PFSK-1 (cell line): ENCODE measurements around the gene CACNB1.

Experiments used
- FOXP2 ChIP-seq: optimal IDR thresholded peaks from 2 replicates; pipeline ENCODE3; 2011; ENCODE audit warnings: borderline replicate concordance, control low read depth, inconsistent platforms; ENCODE audit not compliant: insufficient read depth; ENCODE audit errors: extremely low read length, extremely low read depth
- POLR2AphosphoS5 ChIP-seq: IDR thresholded peaks from 2 replicates; pipeline ENCODE4 v1.6.1; 2012; ENCODE audit warnings: low read depth, mild to moderate bottlenecking, control low read depth, low read length, moderate library complexity
- SIN3A ChIP-seq: IDR thresholded peaks from 2 replicates; pipeline ENCODE4 v1.6.1; 2012; ENCODE audit warnings: mild to moderate bottlenecking, low read length, moderate library complexity, borderline replicate concordance; ENCODE audit not compliant: insufficient read depth
- TAF1 ChIP-seq: IDR thresholded peaks from 2 replicates; pipeline ENCODE4 v1.6.1; 2012; ENCODE audit warnings: low read length, control low read depth, borderline replicate concordance; ENCODE audit not compliant: insufficient read depth
- TF ChIP-seq, protein P1 (sequence below), 2 experiments: IDR thresholded peaks; 2 replicates each; pipeline versions ENCODE4 v1.6.1 to v1.8.0; 2011 to 2012; ENCODE audit warnings: low read depth in 2 of 2, low read length in 2 of 2, control low read depth in 1 of 2, inconsistent platforms in 1 of 2, mild to moderate bottlenecking in 1 of 2, moderate library complexity in 1 of 2; ENCODE audit not compliant: insufficient read depth in 1 of 2

The CACNB1 gene

GRCh38 chr17:39123627-39124026, 73.8 kb downstream of the CACNB1 start:
- TF ChIP-seq, protein P1, sequence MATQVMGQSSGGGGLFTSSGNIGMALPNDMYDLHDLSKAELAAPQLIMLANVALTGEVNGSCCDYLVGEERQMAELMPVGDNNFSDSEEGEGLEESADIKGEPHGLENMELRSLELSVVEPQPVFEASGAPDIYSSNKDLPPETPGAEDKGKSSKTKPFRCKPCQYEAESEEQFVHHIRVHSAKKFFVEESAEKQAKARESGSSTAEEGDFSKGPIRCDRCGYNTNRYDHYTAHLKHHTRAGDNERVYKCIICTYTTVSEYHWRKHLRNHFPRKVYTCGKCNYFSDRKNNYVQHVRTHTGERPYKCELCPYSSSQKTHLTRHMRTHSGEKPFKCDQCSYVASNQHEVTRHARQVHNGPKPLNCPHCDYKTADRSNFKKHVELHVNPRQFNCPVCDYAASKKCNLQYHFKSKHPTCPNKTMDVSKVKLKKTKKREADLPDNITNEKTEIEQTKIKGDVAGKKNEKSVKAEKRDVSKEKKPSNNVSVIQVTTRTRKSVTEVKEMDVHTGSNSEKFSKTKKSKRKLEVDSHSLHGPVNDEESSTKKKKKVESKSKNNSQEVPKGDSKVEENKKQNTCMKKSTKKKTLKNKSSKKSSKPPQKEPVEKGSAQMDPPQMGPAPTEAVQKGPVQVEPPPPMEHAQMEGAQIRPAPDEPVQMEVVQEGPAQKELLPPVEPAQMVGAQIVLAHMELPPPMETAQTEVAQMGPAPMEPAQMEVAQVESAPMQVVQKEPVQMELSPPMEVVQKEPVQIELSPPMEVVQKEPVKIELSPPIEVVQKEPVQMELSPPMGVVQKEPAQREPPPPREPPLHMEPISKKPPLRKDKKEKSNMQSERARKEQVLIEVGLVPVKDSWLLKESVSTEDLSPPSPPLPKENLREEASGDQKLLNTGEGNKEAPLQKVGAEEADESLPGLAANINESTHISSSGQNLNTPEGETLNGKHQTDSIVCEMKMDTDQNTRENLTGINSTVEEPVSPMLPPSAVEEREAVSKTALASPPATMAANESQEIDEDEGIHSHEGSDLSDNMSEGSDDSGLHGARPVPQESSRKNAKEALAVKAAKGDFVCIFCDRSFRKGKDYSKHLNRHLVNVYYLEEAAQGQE (IDR thresholded peaks at IDR 0.05; ENCODE audit: insufficient read depth in 1 of 2, low read depth in 2 of 2, low read length in 2 of 2) = no peak
- TF ChIP-seq FOXP2 = no peak
- TF ChIP-seq SIN3A = no peak
- TF ChIP-seq POLR2AphosphoS5 = no peak
- no peak for TF ChIP-seq TAF1
